H1 (cell line): ENCODE results near the gene LPP. TPM values are rescaled to one million over a fixed set of nuclear protein-coding genes. Genes with fewer than 3 reads are reported as not detected.

Experiments
- CHD2 ChIP-seq: IDR thresholded peaks from 2 replicates; pipeline ENCODE4 v1.6.1; 2012; ENCODE audit warnings: low read length, improper control_type of control experiment
- CTBP2 ChIP-seq: IDR thresholded peaks from 2 replicates; pipeline ENCODE4 v1.7.0; 2011; ENCODE audit warnings: borderline replicate concordance, mild to moderate bottlenecking, moderate library complexity, mixed read lengths, low read length; ENCODE audit not compliant: insufficient read depth, insufficient read length
- polyA plus RNA-seq, 7 experiments: library from polyadenylated mRNA; depleted of rRNA in 3 of 7; stranded (reverse) in 5 of 7; unstranded in 2 of 7; fragments of >200 nt in 5 of 7; fragments of 200-250 nt in 2 of 7; gene quantifications; 1 replicate in 5 of 7; 2 replicates in 1 of 7; 4 replicates in 1 of 7; pipeline versions ENCODE4 v1.2.1 to v1.2.3, GENCODE V29; 2011 to 2013; ENCODE audit warnings: missing spikeins in 2 of 7, mixed read lengths in 2 of 7
- total RNA-seq: library from RNA; stranded (reverse); fragmentation: NEBNext Ultra II Directional; extraction: Animal tissue kit (Norgen Biotek cat#: 25700); gene quantifications from 2 replicates; pipeline ENCODE4 v1.2.1, GENCODE V29; 2021

Gene LPP
- total and polyA plus RNA-seq, 2 of the 8 experiments (the other 6 are each of a cell fraction or from before 2014, with no cell fraction given), result 10.0 to 53.3 TPM

DNA sequence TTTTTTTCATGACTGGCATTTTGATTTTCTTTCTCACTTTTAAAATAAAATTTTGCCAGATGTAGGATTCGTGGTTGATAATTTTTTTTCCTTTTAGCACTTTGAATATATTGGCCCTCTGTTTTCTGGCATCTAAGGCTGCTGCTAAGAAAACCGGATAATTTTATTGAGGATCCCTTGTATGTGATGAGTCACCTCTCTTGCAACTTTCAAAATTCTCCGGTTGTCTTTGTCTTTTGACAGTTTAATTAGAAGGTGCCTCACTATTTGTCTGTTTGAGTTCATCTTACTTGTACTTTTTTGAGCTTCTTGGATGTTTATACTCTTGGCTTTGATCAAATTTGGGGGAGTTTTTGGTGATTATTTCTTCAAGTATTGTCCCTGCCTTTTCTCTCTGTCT lies 349.7 kb downstream of the LPP start (continued):
- TF ChIP-seq CTBP2 (no peak), CHD2 (no peak)
